ENCODE data around the gene XXYLT1. TPM values are rescaled to one million over a fixed set of nuclear protein-coding genes. Genes with fewer than 3 reads are reported as not detected.

XXYLT1 gene
- total RNA-seq, 1 experiment from 2014 or later, result 10.9 TPM

DNA sequence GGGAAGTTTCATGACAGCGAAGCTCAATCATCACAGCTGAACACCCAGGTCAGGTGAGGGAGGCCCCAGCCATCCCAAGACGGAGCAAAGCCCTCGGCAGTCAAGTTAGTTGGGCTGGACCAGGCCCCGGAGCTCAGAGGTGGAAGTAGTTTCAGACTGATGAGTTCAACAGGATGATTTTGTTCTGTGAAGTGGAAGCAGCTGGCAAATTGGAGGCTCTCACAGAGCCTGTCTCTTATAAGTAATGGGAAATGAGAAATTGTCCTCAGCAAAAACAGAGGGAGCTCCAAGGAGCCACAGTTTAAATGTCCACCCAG, 245.1 kb downstream of the XXYLT1 start:
- intact Hi-C loops (cut with micrococcal nuclease), result no loop called here

More for the DNA sequence above, 245.1 kb downstream of the XXYLT1 start:
- no peaks in the 10 kb centered on the region for H3K36me3 ChIP-seq (ENCODE audit: control insufficient read depth in 1 of 2, insufficient read depth in 2 of 2, low read length in 2 of 2)
- H3K4me1 ChIP-seq (ENCODE audit: control insufficient read depth in 1 of 2, insufficient read depth in 2 of 2, low read length in 2 of 2), result no peaks in the 10 kb centered on the region
- H3K9me3 ChIP-seq (ENCODE audit: control insufficient read depth in 1 of 2, insufficient read depth in 1 of 2, low read depth in 1 of 2, low read length in 2 of 2), result no peaks in the 10 kb centered on the region
- H3K79me2 ChIP-seq (ENCODE audit: insufficient read depth, low read length), result no peaks in the 10 kb centered on the region
- no peaks in the 10 kb centered on the region for H4K20me1 ChIP-seq (ENCODE audit: insufficient read depth)
- H3K4me3 ChIP-seq (replicated peaks in 1 of 2; ENCODE audit: low read depth in 1 of 2, low read length in 2 of 2), result no peak overlapping the region
- no TSS peak for BruUV-seq (replicated peaks)
- ChIA-PET RAD21 (ENCODE audit: low non-redundant PET in 1 of 2, low total read pairs in 2 of 2, uncharacterized antibody in 2 of 2, unreplicated experiment in 2 of 2) (no interaction called here), POLR2A (interaction anchor here (1.2 kb wide), 1 partner anchor 14 kb away, joined by 4 read pairs; no protein-coding TSS in a partner anchor), CTCF (interaction anchor here (1.5 kb wide), 1 partner anchor 9 kb away, joined by 4 read pairs; no protein-coding TSS in a partner anchor)
- H3K27ac ChIP-seq (ENCODE audit: low read depth, low read length), result no peak overlapping the region
- no peak overlapping the region for H3K4me2 ChIP-seq (ENCODE audit: low read length)
- ATAC-seq, result no peak
- no peaks in the 10 kb centered on the region for H3K9me2 ChIP-seq (ENCODE audit: insufficient read depth)
- no peak for DNase-seq (ENCODE audit: low read depth, low spot score)
- no peak overlapping the region for H2AFZ ChIP-seq (ENCODE audit: low read depth, low read length, poor library complexity, severe bottlenecking)
- H3K27me3 ChIP-seq (ENCODE audit: insufficient read depth, low read length), result peaks cover 14% of the 10 kb centered on the region; the same call in 1 of the 2 replicates
- no peak for TF ChIP-seq RAD21 (IDR thresholded peaks at IDR 0.05; ENCODE audit: low read depth)
- TF ChIP-seq YY1 (IDR thresholded peaks at IDR 0.05; ENCODE audit: extremely low read depth, insufficient replicate concordance, low read depth, low read length), result no peak
- no peak for TF ChIP-seq SP1 (IDR thresholded peaks at IDR 0.05; ENCODE audit: low read depth)
- TF ChIP-seq REST (IDR thresholded peaks at IDR 0.05; ENCODE audit: low read depth), result no peak
- TF ChIP-seq EZH2phosphoT487 (IDR thresholded peaks at IDR 0.05; ENCODE audit: borderline replicate concordance), result no peak
- no peak for TF ChIP-seq SIN3A (IDR thresholded peaks at IDR 0.05; ENCODE audit: low read depth)
- TF ChIP-seq FOSL1 (IDR thresholded peaks at IDR 0.05; ENCODE audit: low read depth), result no peak
- no peak for TF ChIP-seq CBX3 (IDR thresholded peaks at IDR 0.05; ENCODE audit: low read depth)
- no peak for TF ChIP-seq CEBPB (IDR thresholded peaks at IDR 0.05; ENCODE audit: low read depth)
- no peak for TF ChIP-seq ELF1 (IDR thresholded peaks at IDR 0.05; ENCODE audit: borderline replicate concordance, low read depth)
- TF ChIP-seq POLR2A (IDR thresholded peaks at IDR 0.05; ENCODE audit: borderline replicate concordance, extremely low read depth, insufficient read depth, insufficient read length), result no peak
- TF ChIP-seq ZNF274 (IDR thresholded peaks at IDR 0.05; ENCODE audit: low read depth, low read length), result no peak
- no peak for TF ChIP-seq EZH2 (IDR thresholded peaks at IDR 0.05)
- TF ChIP-seq, protein P1, sequence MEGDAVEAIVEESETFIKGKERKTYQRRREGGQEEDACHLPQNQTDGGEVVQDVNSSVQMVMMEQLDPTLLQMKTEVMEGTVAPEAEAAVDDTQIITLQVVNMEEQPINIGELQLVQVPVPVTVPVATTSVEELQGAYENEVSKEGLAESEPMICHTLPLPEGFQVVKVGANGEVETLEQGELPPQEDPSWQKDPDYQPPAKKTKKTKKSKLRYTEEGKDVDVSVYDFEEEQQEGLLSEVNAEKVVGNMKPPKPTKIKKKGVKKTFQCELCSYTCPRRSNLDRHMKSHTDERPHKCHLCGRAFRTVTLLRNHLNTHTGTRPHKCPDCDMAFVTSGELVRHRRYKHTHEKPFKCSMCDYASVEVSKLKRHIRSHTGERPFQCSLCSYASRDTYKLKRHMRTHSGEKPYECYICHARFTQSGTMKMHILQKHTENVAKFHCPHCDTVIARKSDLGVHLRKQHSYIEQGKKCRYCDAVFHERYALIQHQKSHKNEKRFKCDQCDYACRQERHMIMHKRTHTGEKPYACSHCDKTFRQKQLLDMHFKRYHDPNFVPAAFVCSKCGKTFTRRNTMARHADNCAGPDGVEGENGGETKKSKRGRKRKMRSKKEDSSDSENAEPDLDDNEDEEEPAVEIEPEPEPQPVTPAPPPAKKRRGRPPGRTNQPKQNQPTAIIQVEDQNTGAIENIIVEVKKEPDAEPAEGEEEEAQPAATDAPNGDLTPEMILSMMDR (IDR thresholded peaks at IDR 0.05 in 2 of 3, conservative IDR thresholded peaks at IDR 0.05 in 1 of 3; ENCODE audit: borderline replicate concordance in 1 of 3, insufficient read depth in 1 of 3, low read depth in 2 of 3, low read length in 2 of 3), result no peak
- TF ChIP-seq, protein P2, sequence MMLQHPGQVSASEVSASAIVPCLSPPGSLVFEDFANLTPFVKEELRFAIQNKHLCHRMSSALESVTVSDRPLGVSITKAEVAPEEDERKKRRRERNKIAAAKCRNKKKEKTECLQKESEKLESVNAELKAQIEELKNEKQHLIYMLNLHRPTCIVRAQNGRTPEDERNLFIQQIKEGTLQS (IDR thresholded peaks at IDR 0.05), result no peak
- TF ChIP-seq POLR2AphosphoS5 (IDR thresholded peaks at IDR 0.05; ENCODE audit: low read depth, low read length), result no peak
- TF ChIP-seq, protein P3, sequence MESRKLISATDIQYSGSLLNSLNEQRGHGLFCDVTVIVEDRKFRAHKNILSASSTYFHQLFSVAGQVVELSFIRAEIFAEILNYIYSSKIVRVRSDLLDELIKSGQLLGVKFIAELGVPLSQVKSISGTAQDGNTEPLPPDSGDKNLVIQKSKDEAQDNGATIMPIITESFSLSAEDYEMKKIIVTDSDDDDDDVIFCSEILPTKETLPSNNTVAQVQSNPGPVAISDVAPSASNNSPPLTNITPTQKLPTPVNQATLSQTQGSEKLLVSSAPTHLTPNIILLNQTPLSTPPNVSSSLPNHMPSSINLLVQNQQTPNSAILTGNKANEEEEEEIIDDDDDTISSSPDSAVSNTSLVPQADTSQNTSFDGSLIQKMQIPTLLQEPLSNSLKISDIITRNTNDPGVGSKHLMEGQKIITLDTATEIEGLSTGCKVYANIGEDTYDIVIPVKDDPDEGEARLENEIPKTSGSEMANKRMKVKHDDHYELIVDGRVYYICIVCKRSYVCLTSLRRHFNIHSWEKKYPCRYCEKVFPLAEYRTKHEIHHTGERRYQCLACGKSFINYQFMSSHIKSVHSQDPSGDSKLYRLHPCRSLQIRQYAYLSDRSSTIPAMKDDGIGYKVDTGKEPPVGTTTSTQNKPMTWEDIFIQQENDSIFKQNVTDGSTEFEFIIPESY (IDR thresholded peaks at IDR 0.05; ENCODE audit: extremely low read depth, insufficient replicate concordance, low read length), result no peak
- H3K9ac ChIP-seq (ENCODE audit: low read length), result no peak overlapping the region

All from HCT116 (cell line).